Esophagus squamous epithelium (tissue), 5 donors: ENCODE measurements around the gene CSRP2. TPM values are rescaled to one million over a fixed set of nuclear protein-coding genes. Genes with fewer than 3 reads are reported as not detected.

ENCODE experiments used
- DNase-seq: peaks from one replicate; lab custom pipeline; 2025; lab: John Stamatoyannopoulos, UW
- H3K27ac ChIP-seq, 4 donors: fragments of 200-600 bp; sonication (generic); one replicate each; pipeline ENCODE4 v1.5.1; 2016 to 2019; ENCODE audit warnings: mild to moderate bottlenecking in 1 of 4
- H3K27me3 ChIP-seq, 4 donors: fragments of 200-600 bp; sonication (generic); 1 replicate in 3 of 4; 2 replicates in 1 of 4; pipeline versions ENCODE4 v1.5.1 to v1.6.0; 2017 to 2021; ENCODE audit warnings: antibody characterized with exemption in 1 of 4
- H3K36me3 ChIP-seq, 3 donors: fragments of 200-600 bp; sonication (generic); one replicate each; pipeline ENCODE4 v1.5.1; 2016 to 2019
- H3K4me1 ChIP-seq, 3 donors: fragments of 200-600 bp; sonication (generic); one replicate each; pipeline ENCODE4 v1.5.1; 2017 to 2019
- H3K4me3 ChIP-seq, 4 donors: fragments of 200-600 bp; sonication (generic); 1 replicate in 3 of 4; 2 replicates in 1 of 4; pipeline ENCODE4 v1.5.1; 2016 to 2019; ENCODE audit warnings: mild to moderate bottlenecking in 2 of 4, moderate library complexity in 1 of 4
- H3K9me3 ChIP-seq, 3 donors: fragments of 200-600 bp; sonication (generic); one replicate each; pipeline ENCODE4 v1.5.1; 2016 to 2019
- POLR2A ChIP-seq, 4 donors: fragments of 450-650 bp; IDR thresholded peaks; one replicate each; pipeline ENCODE4 v1.6.1; 2017; ENCODE audit warnings: antibody characterized with exemption in 4 of 4, mild to moderate bottlenecking in 4 of 4, moderate library complexity in 3 of 4
- WGBS, 2 donors: methylation state at CpG; one replicate each; pipeline ENCODE4 v1.1.5; 2018; 5-methylcytosine and 5-hydroxymethylcytosine counted together
- intact Hi-C: fragments of 100-400 bp; cut with DNase I; formaldehyde crosslinking; loops from one replicate; pipeline ENCODE4 v1.15.0; 2022
- total RNA-seq, 4 donors: library from RNA; depleted of rRNA; stranded (reverse); fragments of >200 nt; gene quantifications; one replicate each; pipeline ENCODE4 v1.1.0, GENCODE V29; 2016
- TF ChIP-seq, protein P1 (sequence below), 6 experiments: fragments of 450-650 bp in 4 of 6; fragments of 200-600 bp in 2 of 6; sonication (generic) in 2 of 6; IDR thresholded peaks; one replicate each; pipeline ENCODE4 v1.5.1; 2016 to 2019; ENCODE audit warnings: antibody characterized with exemption in 6 of 6, mild to moderate bottlenecking in 4 of 6, moderate library complexity in 4 of 6
- donor health status: DM: yes; HTN: yes; CAD: no.

Gene CSRP2
- total RNA-seq, 4 donors from 2014 or later = 57.6 to 107 (median 65.1) TPM

- Histone ChIP-seq H3K36me3 (no peaks in the 10 kb centered on the region), H3K4me1 (peaks cover 0 to 5% (median 0%) of the 10 kb centered on the region in 3 donors), H3K27me3 (no peaks in the 10 kb centered on the region), H3K4me3 (no peak overlapping the region), H3K9me3 (no peaks in the 10 kb centered on the region), H3K27ac (no peak overlapping the region)
- DNase-seq = no peak
- 83 to 84% methylated on average over 2 of the region's 6 CpGs for WGBS, 2 donors
- intact Hi-C loops = no loop called here
- TF ChIP-seq POLR2A (IDR thresholded peaks at IDR 0.05) = no peak
- TF ChIP-seq, protein P1, sequence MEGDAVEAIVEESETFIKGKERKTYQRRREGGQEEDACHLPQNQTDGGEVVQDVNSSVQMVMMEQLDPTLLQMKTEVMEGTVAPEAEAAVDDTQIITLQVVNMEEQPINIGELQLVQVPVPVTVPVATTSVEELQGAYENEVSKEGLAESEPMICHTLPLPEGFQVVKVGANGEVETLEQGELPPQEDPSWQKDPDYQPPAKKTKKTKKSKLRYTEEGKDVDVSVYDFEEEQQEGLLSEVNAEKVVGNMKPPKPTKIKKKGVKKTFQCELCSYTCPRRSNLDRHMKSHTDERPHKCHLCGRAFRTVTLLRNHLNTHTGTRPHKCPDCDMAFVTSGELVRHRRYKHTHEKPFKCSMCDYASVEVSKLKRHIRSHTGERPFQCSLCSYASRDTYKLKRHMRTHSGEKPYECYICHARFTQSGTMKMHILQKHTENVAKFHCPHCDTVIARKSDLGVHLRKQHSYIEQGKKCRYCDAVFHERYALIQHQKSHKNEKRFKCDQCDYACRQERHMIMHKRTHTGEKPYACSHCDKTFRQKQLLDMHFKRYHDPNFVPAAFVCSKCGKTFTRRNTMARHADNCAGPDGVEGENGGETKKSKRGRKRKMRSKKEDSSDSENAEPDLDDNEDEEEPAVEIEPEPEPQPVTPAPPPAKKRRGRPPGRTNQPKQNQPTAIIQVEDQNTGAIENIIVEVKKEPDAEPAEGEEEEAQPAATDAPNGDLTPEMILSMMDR (IDR thresholded peaks at IDR 0.05) = no peak
Observed at GRCh38 chr12:76908303-76909017, 29.6 kb upstream of the CSRP2 start.

- no peak for DNase-seq
- TF ChIP-seq, protein P1 (IDR thresholded peaks at IDR 0.05) = no peak
- TF ChIP-seq POLR2A (IDR thresholded peaks at IDR 0.05) = no peak
- intact Hi-C loops = no loop called here
- Histone ChIP-seq H3K36me3 (no peaks in the 10 kb centered on the region), H3K4me1 (peaks cover 0 to 19% (median 9%) of the 10 kb centered on the region in 3 donors), H3K4me3 (no peak overlapping the region), H3K27me3 (no peaks in the 10 kb centered on the region), H3K9me3 (no peaks in the 10 kb centered on the region), H3K27ac (no peak overlapping the region)
- WGBS, 2 donors = 39 to 45% methylated on average over 4 of the region's 4 CpGs
Observed at GRCh38 chr12:76901628-76902380, 23.0 kb upstream of the CSRP2 start.

GRCh38 chr12:76899522-76899921 is 20.7 kb upstream of the CSRP2 start:
- 68 to 75% methylated on average over 2 of the region's 2 CpGs for WGBS, 2 donors
- Histone ChIP-seq H3K4me1 (peaks cover 0 to 19% (median 9%) of the 10 kb centered on the region in 3 donors), H3K27ac (peak overlapping the region in 2 of 4 donors; percentile 78), H3K36me3 (no peaks in the 10 kb centered on the region), H3K9me3 (peaks cover 0 to 2% (median 0%) of the 10 kb centered on the region in 3 donors), H3K4me3 (no peak overlapping the region), H3K27me3 (no peaks in the 10 kb centered on the region)
- intact Hi-C loops = no loop called here
- TF ChIP-seq, protein P1 (IDR thresholded peaks at IDR 0.05) = no peak
- DNase-seq = no peak

DNA sequence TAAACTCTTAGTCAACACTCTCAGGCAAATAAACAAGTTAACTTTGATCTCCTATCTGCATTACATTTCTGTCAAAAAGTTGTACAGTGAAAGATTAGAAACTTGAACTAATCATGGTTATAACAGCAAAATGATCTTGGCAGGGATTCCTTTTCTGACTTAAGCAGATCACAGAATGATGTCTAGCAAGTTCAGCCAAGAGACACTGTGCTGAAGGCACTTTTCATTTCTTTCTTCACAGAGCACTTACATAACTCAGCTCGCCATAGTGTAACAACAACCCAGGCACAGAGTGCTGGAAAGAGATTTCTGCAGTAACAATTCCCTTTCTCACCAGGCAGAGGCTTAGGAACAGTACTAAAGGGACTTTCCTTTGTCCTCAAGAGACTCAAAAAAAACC is 19.6 kb upstream of the CSRP2 start:
- intact Hi-C loops = no loop called here
- Histone ChIP-seq H3K4me3 (no peak overlapping the region), H3K9me3 (peaks cover 0 to 5% (median 0%) of the 10 kb centered on the region in 3 donors), H3K4me1 (peaks cover 0 to 19% (median 9%) of the 10 kb centered on the region in 3 donors), H3K27me3 (no peaks in the 10 kb centered on the region), H3K36me3 (no peaks in the 10 kb centered on the region), H3K27ac (peak overlapping the region; percentile 57 to 78 (median 70))
- DNase-seq = no peak
- TF ChIP-seq, protein P1 (IDR thresholded peaks at IDR 0.05) = no peak
- no peak for TF ChIP-seq POLR2A (IDR thresholded peaks at IDR 0.05)
- 0 to 30% methylated on average over 1 of the region's 1 CpG for WGBS, 2 donors

DNA sequence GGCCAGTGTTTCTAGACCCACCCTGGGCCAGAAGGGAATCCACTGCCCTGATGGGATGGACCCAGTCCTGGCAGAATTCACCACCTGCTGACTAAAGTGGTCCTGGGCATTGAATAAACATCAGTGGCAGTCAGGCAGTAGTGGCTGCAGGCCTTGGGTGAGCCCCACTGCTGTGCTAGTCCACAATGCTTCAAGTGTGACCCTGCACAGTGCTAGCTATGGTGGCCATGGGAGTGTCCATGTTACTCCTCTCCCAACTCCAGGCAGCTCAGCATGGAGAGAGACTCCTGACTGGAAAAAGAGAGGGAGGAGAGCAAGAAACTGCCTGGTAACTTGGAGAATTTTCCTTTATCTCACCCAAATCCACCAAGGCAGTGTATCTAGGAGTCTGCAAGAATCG is 17.5 kb upstream of the CSRP2 start:
- Histone ChIP-seq H3K36me3 (no peaks in the 10 kb centered on the region), H3K4me3 (no peak overlapping the region), H3K27ac (no peak overlapping the region), H3K27me3 (no peaks in the 10 kb centered on the region), H3K4me1 (peaks cover 0 to 19% (median 9%) of the 10 kb centered on the region in 3 donors), H3K9me3 (peaks cover 0 to 5% (median 0%) of the 10 kb centered on the region in 3 donors)
- 91 to 100% methylated on average over 1 of the region's 1 CpG for WGBS, 2 donors
- TF ChIP-seq POLR2A (IDR thresholded peaks at IDR 0.05) = no peak
- TF ChIP-seq, protein P1 (IDR thresholded peaks at IDR 0.05) = no peak
- DNase-seq = no peak
- intact Hi-C loops = no loop called here
